ENCODE measurements around the gene LSMEM2.
A peak's percentile ranks its signal among the peaks of the same experiment; 100 is the strongest.
"Not testable (repeated sequence)": the region's sequence is repeated elsewhere in the genome, so short reads cannot be mapped to it uniquely, and the experiment has no call there.

Gene LSMEM2

DNA sequence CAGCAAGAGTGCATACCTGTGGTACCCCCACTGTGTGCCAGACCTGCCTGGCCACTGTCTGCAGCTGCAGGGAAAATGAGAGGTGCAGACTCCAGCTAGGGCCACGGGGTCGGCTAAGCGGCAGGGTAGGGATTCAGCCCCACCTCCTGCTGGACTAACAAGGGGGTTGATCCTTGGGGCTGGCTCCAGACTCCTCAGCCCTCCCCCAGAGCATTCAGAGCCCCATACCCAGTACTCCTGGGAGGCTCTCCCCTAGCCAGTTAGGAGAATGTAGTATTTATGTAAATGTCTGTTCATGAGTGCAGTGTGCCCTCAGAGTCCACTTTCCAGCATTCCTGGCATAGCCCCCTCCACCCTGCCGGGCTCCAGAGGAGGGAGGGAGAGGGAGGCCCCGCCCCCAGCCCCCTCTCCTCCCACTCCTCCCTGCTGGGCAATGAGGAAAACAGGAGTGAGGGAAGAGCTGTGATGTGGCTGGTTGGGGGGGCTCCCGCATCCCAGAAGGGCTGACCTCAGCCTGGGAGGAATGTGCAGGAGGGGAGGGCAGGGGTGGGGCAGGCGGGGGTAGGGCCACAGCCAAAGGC is 14.4 kb upstream of the LSMEM2 start:
- DNase-seq = peak in 50 of 56 donors; percentile 20 to 86 (median 68)

DNA sequence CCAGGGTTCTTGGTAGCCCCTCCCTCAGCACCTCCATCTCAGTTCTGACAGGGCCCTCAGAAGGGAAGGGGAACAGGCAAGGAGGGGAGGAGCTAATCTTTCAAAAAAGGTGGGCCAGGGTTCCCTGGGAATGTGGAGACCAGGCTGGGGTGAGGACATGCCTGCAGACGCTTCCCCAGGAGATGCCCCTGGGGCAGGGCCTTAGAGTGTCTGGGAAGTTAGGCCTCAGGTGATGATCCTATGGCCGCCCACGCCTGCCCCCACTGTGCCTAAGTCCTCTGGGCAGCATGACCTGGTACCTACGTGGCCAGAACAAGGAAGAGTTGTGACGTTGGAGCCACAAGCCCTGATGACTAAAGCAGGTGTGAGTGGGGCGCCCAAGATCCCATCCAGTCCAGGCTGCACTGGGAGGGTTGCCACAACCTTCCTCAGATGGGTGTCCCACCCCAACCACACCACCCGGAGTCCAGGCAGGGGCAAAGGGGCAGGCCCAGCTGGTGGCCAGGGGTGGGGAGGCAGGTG is 13.9 kb upstream of the LSMEM2 start:
- DNase-seq = no peak

DNA sequence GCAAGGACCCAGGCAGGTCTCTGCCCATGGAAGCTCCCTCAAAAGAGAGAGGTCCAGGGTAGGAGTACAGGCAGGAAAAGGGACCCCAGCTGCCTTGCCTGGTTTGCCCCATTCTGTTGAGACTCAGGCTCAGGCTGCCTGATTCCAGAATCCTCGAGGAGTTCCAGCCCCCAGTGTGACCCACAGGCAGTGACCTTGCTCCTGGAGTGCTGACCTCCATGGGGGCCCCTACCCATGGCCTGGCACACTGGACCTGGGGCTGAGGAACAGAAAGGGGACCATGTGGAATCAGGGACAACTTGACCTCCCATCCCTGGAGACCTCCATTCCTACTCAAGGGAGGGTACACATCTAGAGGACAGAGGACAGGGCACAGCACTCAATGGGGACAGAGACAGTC is 13.3 kb upstream of the LSMEM2 start:
- DNase-seq = no peak

DNA sequence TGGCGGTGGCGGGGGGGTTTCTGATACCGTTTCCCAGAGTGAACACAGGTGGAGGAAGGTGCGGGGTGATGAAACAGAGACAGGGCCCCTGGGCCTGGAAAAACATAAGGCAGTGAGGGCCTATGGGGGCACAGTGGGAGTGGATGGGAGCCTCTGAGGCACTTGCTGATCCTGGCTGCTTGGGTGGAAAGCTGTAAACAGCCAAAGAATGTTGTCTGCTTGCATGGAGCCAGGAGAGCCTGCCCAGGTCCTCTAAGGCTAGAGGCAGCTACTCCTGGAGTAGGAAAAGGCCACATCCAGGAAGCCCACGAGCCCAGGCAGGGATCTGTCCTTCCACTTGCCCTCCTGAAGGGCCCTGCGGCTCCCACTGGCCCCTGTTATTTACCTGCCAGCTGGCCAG is 12.9 kb upstream of the LSMEM2 start:
- no peak for DNase-seq

DNA sequence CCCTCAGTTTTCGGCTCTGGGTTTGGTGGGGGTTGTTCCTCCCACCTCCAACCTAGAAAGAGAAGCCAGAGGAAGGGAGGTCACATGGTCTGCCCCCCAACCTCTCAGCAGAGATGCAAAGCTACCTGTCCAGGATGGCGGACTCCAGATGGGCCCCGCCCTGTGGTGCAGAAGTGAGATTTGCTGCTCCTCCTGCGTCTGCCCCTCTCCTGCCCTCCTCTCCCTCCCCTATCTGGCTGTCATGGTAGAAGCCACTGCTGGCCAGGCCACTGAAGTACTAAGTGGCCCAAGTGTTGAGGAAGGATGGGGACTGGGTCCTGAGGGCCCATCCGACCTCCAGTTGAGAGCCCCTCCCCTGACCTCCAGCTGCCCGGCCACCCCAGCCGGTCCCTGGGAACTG is 12.1 kb upstream of the LSMEM2 start:
- DNase-seq = no peak

DNA sequence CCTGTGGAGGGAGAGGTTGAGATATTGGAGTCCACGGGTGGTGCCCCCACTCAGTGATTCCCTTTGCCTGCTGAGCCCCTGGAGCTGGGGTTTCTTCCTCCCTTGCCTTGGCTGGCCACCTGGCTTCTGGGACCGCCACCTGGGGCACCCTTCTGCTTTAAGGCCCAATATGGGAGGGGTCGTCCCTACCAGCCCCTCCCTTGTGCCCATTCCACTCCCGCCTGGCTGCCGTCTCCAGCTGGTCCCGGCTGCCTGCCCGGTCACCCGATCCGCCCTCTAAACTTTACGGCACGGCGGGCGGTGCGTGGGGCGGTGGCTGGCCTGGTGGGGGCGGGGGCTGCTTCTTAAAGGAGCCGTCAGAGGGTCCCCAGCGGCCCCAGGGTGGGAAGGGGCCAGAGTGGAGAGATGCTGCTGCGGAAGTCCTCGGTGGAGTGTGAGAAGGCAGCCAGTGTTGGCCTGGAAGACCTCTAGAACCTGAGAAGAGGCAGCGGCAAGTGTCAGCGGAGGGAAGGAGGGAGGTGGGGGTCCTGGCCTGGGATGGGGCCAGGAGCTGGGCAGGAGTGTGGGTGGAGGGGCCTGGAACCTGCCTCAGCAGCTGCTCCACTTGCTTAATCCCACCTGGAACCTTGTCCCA is 11.5 kb upstream of the LSMEM2 start:
- peak in 43 of 56 donors; percentile 21 to 82 (median 61) for DNase-seq

DNA sequence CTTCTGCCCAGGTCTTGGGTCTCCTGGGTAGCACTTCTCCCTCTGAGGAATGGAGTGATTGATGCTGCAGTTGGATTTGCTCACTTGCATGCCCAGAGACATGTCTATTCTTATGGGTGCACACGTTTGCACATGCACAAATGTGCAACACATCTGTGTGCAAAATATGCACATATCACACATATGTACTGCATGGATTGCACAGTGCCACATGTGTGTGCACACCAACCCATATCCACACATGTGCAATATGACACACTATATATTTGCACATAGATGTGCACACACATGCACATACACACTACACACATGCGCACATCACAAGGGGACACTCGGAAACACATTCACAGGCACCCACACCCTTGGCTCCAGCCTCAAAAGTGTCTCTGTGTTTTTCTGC is 10.6 kb upstream of the LSMEM2 start:
- DNase-seq = no peak

DNA sequence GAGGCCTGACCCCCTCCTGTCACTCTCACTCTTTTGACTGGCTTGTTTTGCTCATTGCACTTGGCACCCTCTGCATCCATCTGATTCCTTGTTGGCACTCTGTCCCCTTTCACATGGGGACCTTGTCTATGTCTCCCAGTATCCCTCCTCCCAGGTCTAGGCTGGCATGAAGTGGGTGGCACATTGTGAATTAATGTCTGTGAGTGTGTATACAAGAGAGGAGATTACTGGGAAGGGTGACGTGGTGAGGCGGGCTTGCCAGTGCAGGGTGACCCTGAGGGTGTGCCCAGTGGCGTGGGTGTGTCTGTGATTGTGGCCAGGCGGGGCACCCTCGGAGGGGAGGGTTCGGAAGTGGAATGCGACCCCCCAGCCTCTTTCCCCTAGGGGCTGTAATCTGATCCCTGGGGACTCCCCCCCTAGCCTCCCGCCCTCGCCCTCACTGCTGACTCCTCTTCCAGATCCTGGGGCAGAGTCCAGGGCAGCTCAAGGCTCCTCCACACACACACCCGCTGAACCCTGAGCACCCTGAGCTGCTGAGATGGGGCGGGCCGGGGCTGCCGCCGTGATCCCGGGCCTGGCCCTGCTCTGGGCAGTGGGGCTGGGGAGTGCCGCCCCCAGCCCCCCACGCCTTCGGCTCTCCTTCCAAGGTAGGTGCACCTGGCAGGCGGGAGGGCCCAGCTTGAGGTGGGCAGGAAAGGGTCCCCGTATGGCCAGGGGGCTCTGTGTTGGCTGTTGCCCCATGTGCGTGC is 10.0 kb upstream of the LSMEM2 start, which contains the start of gene SEMA3B:
TSS of gene SEMA3B (plus strand) at position 445 of the 749 bp plus-strand sequence. CDS start at position 539, 94 bp downstream.
- DNase-seq = peak in 37 of 56 donors; percentile 16 to 74 (median 51)

DNA sequence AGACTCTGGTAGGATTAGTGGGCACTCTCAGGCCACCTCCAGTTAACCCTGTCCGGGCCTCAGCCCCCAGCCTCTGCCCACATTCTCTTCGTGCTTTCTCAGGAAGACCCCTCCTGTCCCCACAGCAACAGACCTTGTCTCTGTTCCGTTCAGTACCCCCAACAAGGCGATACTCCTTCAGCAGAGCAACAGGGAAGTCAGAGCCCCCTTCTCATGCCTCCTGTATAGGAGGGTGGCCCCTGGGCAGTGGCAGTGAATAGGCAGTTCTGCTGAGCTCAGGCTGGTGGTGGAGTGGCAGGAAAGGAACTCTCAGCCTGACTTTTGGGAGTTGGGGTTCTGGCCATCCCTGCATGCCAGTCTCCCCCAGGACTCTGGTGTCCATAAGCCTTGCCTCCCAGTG is 9.4 kb upstream of the LSMEM2 start:
- no peak for DNase-seq

DNA sequence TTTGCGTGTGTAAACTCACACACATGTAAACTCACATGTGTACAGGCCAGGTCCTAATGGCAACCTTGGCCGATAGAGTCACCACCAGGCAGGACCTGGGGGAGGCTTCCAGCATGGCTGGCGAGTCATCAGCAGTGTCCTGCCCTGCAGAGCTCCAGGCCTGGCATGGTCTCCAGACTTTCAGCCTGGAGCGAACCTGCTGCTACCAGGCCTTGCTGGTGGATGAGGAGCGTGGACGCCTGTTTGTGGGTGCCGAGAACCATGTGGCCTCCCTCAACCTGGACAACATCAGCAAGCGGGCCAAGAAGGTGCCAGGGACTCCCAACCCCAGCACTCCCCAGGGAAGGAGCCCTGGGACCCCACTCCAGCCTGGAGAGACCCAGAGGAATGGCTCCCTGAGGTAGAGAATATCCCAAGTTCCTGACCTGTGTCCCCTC is 8.9 kb upstream of the LSMEM2 start:
- DNase-seq = no peak

DNA sequence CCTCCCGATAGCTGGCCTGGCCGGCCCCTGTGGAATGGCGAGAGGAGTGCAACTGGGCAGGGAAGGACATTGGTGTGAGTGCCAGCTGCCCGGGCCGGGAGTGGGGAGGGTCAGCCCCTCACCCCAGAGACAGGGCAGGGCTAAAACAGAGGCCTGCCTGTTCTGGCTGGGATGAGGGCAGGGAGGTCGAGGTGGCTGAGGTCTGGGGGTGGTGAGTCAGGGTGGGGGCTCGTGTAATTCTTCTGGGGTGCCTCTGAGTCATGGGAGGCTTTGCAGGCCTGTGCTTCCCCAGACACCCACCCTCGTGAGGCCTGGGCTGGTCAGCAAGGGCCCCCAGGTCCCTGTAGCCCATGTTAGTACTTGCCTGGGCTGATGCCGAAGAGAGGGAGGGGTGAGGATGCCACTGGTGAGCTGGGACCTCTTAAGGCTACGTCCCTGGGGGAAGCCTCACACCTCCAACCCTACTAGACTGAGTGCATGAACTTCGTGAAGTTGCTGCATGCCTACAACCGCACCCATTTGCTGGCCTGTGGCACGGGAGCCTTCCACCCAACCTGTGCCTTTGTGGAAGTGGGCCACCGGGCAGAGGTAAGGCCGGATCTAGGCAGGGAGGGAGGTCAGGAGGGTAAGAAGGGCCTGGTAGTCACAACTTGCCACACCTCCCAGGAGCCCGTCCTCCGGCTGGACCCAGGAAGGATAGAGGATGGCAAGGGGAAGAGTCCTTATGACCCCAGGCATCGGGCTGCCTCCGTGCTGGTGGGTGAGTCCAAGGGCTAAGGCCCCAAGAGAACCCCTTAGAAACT is 8.3 kb upstream of the LSMEM2 start:
- peak in 13 of 56 donors; percentile 11 to 49 (median 30) for DNase-seq

DNA sequence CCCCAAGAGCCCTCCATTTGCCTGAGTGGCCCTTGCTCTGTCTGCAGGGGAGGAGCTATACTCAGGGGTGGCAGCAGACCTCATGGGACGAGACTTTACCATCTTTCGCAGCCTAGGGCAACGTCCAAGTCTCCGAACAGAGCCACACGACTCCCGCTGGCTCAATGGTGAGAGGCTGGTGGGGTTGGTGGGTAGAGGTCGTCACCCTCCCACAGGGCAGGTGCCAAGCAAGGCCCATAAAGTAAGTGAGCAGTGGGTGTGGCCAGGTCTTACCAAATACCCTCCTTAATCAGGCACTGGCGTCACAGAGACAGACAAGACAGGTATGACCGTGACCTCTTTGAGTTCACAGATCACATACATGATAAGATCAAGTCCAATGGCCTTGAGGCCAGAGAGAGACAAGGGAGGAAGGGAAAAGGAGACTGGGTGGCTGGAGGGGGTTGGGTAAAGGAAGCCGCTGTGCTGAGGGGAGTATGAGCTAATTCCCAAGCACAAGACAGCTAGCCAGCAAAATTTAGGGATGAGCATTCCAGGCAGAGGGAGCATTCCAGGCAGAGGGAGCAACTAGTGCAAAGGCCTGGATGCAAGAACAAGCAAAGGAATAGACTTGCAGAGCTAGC is 7.5 kb upstream of the LSMEM2 start:
- no peak for DNase-seq

DNA sequence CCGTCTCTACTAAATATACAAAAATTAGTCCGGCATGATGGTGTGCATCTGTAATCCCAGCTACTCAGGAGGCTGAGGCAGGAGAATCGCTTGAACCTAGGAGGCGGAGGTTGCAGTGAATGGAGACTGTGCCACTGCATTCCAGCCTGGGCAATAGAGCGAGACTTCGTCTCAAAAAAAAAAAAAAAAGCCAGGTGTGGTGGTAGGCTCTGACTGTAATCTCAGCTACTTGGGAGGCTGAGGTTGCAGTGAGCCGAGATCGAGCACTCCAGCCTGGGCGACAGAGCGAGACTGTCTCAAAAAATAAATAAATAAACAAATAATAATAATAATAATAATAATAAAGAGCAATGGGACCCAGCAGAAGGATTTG is 6.4 kb upstream of the LSMEM2 start:
- DNase-seq = not testable (repeated sequence)

DNA sequence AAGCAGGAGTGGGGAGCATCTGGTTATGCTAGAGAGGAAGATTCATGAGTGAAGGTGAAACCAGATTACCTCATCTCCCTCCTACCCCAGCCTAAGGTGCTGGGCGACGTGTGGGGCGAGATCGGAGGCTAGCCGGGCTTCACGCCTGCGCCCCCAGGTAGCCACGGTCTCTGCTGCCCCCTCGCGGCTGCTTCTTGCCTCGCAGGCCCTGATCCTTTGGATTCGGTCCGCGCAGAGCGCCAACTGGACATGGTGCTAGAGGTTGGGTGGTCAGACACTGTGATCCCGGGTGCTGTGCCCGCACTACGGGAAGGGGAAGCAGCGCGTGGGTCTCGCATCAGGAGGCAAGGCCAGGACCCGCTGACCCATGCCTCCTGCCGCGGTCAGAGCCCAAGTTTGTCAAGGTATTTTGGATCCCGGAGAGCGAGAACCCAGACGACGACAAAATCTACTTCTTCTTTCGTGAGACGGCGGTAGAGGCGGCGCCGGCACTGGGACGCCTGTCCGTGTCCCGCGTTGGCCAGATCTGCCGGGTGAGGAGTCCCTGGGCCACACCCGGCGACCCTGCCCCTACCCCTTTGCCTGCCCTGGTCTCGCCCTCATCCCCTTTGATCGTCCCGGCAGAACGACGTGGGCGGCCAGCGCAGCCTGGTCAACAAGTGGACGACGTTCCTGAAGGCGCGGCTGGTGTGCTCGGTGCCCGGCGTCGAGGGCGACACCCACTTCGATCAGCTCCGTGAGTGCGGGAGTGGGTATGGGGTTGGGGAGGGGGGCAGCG is 5.8 kb upstream of the LSMEM2 start:
- peak in 53 of 56 donors; percentile 34 to 91 (median 77) for DNase-seq

DNA sequence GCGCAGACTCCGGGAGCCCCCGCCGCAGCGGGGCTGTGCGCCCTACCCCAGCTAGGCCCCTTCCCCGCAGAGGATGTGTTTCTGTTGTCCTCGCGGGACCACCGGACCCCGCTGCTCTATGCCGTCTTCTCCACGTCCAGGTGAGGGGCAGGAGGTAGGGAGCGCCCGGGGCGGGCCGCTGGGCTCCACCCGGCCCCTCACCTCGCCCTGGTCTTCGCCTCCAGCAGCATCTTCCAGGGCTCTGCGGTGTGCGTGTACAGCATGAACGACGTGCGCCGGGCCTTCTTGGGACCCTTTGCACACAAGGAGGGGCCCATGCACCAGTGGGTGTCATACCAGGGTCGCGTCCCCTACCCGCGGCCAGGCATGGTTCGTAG is 5.2 kb upstream of the LSMEM2 start:
- no peak for DNase-seq

DNA sequence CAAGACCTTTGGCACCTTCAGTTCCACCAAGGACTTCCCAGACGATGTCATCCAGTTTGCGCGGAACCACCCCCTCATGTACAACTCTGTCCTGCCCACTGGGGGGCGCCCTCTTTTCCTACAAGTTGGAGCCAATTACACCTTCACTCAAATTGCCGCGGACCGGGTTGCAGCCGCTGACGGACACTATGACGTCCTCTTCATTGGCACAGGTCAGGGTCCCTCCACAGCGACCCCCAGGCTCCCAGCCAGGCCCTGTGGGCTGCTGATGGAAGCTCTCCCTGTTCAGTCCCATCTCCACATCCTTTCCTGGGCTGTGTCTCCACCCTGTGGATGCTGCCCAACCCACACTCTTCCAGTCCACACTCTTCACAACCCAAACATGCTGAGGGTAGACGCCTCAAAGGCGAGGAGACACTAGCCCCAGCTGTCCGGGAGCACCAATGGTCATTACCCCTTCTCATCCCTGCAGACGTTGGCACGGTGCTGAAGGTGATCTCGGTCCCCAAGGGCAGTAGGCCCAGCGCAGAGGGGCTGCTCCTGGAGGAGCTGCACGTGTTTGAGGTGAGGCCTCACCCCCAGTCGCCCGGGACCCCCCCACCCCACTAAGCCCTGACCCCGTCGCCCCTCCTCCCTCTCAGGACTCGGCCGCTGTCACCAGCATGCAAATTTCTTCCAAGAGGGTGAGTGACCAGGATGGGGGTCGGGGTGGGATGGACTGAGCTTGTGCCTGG is 4.3 kb upstream of the LSMEM2 start:
- DNase-seq = peak in 25 of 56 donors; percentile 13 to 60 (median 37)

DNA sequence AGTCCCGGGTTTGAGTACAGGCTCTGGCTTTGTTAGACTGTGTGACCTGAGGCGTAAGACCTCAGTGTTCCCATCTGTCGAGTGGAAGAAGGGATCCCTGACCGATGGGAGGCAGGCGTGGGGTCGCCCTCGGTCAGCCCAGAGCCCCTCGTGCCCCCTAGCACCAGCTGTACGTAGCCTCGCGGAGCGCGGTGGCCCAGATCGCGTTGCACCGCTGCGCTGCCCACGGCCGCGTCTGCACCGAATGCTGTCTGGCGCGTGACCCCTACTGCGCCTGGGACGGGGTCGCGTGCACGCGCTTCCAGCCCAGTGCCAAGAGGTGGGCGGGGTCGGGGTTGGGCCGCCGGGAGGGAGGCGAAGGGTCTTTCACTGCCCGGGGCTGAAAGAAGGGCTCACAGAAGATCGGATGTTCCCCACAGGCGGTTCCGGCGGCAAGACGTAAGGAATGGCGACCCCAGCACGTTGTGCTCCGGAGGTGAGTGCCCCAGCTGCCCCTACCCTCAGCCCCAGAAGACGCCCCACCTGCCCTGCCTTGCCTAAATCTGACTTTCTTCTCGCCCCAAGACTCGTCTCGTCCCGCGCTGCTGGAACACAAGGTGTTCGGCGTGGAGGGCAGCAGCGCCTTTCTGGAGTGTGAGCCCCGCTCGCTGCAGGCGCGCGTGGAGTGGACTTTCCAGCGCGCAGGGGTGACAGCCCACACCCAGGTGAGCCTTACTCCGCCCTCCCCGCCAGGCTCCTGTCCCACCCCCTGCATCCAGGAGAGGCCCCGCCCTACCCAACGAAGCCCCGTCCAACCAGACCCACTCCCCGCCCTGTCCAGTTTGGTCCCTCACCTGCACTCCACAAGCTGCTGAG is 3.5 kb upstream of the LSMEM2 start:
- DNase-seq = no peak

DNA sequence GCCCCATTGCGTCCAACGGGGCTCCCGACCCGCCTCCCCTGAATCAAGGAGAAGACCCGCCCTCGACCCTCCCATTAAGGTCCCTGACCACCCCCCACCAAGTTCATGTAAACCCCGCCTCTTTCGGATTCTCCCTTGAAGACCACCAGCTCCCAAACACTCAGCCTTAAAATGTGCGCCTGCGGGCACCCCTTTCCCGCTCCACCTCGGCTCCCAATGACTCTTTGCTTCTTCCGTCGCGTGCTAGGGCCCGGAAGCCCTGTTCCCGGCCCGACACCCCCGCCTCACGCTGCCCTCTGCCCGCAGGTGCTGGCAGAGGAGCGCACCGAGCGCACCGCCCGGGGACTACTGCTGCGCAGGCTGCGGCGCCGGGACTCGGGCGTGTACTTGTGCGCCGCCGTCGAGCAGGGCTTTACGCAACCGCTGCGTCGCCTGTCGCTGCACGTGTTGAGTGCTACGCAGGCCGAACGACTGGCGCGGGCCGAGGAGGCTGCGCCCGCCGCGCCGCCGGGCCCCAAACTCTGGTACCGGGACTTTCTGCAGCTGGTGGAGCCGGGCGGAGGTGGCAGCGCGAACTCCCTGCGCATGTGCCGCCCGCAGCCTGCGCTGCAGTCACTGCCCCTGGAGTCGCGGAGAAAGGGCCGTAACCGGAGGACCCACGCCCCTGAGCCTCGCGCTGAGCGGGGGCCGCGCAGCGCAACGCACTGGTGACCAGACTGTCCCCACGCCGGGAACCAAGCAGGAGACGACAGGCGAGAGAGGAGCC is 2.7 kb upstream of the LSMEM2 start:
- no peak for DNase-seq
